MCF 10A (cell line): ENCODE results near the gene PTPRO. TPM values are rescaled to one million over a fixed set of nuclear protein-coding genes. Genes with fewer than 3 reads are reported as not detected.

Experiments
- BruUV-seq: library from RNA; stranded (reverse); fragments of 400-500 nt; replicated peaks from 2 replicates; lab custom pipeline; 2021; lab: Mats Ljungman, UMichigan
- CTCF ChIA-PET: fragments of 300-600 bp; sonication (Branson Sonifier 250); formaldehyde crosslinking; extraction: SDS; loops from one replicate; lab custom pipeline; 2021; ENCODE audit warnings: antibody characterized with exemption, inconsistent platforms; lab: Yijun Ruan, JAX
- POLR2A ChIA-PET: fragments of 300-600, 350-650 bp; sonication (Branson Sonifier 250); formaldehyde crosslinking; extraction: SDS; loops from one replicate; lab custom pipeline; 2020; ENCODE audit warnings: antibody characterized with exemption, inconsistent platforms; lab: Yijun Ruan, JAX
- DNase-seq: peaks from one replicate; pipeline ENCODE4 v3.0.0-alpha.2; 2018; ENCODE audit not compliant: unreplicated experiment
- H3K27ac Mint-ChIP-seq: one replicate; pipeline ENCODE4 v1.8.0; 2022; ENCODE audit warnings: mild to moderate bottlenecking, low read depth, mixed read lengths; ENCODE audit not compliant: unreplicated experiment
- H3K27me3 Mint-ChIP-seq: one replicate; pipeline ENCODE4 v1.8.0; 2022; ENCODE audit warnings: mixed read lengths; ENCODE audit not compliant: insufficient read depth, unreplicated experiment
- H3K36me3 Mint-ChIP-seq: one replicate; pipeline ENCODE4 v1.8.0; 2022; ENCODE audit warnings: mild to moderate bottlenecking, moderate library complexity, mixed read lengths; ENCODE audit not compliant: insufficient read depth, unreplicated experiment
- H3K4me1 Mint-ChIP-seq: one replicate; pipeline ENCODE4 v1.8.0; 2022; ENCODE audit warnings: mixed read lengths; ENCODE audit not compliant: insufficient read depth, unreplicated experiment
- H3K4me3 Mint-ChIP-seq: one replicate; pipeline ENCODE4 v1.8.0; 2022; ENCODE audit warnings: mild to moderate bottlenecking, moderate library complexity, mixed read lengths; ENCODE audit not compliant: unreplicated experiment
- H3K9me3 Mint-ChIP-seq: one replicate; pipeline ENCODE4 v1.8.0; 2022; ENCODE audit warnings: mixed read lengths; ENCODE audit not compliant: unreplicated experiment
- intact Hi-C: fragments of 100-400 bp; cut with micrococcal nuclease; formaldehyde crosslinking; loops from 2 replicates; pipeline ENCODE4 v1.14.1; 2022
- total RNA-seq: library from RNA; stranded (reverse); gene quantifications from 2 replicates; pipeline ENCODE4 v1.2.3, GENCODE V29; 2022
- TF ChIP-seq, protein P1 (sequence below): fragments of 200-600 bp; IDR thresholded peaks from one replicate; pipeline ENCODE4 v1.8.0; 2022; ENCODE audit warnings: antibody characterized with exemption, mild to moderate bottlenecking; ENCODE audit not compliant: unreplicated experiment

PTPRO gene
- total RNA-seq, 1 experiment from 2014 or later: 2.2 TPM

DNA sequence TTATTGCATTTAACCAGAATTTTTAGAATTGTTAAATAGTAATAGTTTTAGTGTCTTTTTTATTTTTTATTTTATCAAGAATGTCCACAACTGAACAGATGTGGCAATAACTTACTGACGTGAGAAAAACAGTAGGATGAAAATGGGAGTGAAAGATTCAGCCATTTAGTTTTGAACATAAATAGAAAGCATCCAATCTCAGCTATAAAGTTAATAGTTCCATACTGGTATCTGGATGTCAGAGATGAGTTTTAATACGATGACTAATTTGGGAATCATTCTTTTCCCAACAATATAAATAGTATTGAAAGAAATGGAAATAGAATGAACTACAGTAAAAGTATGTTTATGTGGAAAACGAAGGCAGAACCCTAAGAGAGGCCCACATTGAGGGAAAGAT, 307.5 kb downstream of the PTPRO start:
- intact Hi-C loops: loop anchor here (2.0 kb wide), 1 partner anchor 29 kb away; no protein-coding TSS in a partner anchor
- Mint-ChIP-seq H3K27ac (peak overlapping the region; percentile 97), H3K36me3 (peaks cover 37% of the 10 kb centered on the region), H3K4me3 (no peak overlapping the region), H3K27me3 (no peaks in the 10 kb centered on the region), H3K9me3 (no peaks in the 10 kb centered on the region), H3K4me1 (peaks cover 48% of the 10 kb centered on the region)
- no TSS peak for BruUV-seq
- DNase-seq: peak; percentile 40
- TF ChIP-seq, protein P1, sequence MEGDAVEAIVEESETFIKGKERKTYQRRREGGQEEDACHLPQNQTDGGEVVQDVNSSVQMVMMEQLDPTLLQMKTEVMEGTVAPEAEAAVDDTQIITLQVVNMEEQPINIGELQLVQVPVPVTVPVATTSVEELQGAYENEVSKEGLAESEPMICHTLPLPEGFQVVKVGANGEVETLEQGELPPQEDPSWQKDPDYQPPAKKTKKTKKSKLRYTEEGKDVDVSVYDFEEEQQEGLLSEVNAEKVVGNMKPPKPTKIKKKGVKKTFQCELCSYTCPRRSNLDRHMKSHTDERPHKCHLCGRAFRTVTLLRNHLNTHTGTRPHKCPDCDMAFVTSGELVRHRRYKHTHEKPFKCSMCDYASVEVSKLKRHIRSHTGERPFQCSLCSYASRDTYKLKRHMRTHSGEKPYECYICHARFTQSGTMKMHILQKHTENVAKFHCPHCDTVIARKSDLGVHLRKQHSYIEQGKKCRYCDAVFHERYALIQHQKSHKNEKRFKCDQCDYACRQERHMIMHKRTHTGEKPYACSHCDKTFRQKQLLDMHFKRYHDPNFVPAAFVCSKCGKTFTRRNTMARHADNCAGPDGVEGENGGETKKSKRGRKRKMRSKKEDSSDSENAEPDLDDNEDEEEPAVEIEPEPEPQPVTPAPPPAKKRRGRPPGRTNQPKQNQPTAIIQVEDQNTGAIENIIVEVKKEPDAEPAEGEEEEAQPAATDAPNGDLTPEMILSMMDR: no peak
- ChIA-PET CTCF (interaction anchor here (0.9 to 1.1 kb wide), 3 partner anchors 12 to 268 kb away, joined by 3 to 4 read pairs (median 3); no protein-coding TSS in a partner anchor), POLR2A (interaction anchor here (0.6 to 2.8 kb wide), 8 partner anchors 20 to 253 kb away, joined by 3 to 12 read pairs (median 4); partner anchors contain the start of genes EPS8 and STRAP)

DNA sequence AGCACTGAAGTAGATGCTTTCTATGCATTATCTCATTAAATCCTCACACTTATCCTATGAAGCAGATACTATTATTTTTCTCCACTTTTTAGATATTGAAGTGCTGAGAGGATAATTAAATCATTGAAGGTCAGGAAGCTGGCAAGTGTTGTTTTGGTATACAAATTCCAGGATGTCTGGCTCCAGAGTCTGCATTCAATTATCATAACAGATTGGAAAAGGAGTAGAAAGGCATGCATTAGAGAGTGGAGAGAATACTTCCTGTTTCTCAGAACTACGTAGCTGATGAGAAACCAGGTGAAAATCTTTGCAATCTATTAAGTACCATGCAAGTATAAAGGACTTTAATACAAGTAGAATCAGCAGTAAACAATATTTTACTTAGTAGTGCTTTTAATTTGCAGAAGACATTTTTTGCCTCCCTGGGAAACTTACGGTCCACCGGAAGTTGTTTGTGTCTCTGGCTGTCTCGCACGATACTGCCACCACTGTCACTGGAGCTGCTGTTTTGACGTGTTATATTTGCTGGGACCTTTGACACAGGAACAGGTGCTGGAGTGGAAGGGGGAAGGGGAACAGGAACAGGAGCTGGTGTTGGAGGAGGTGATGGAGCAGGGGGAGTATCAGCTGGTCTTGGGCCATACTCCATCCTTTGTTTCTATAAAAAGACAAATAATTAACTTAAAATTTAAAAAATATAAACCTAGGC, 308.9 kb downstream of the PTPRO start:
- Mint-ChIP-seq H3K4me1 (peaks cover 48% of the 10 kb centered on the region), H3K9me3 (no peaks in the 10 kb centered on the region), H3K36me3 (peaks cover 27% of the 10 kb centered on the region), H3K27me3 (no peaks in the 10 kb centered on the region), H3K4me3 (no peak overlapping the region), H3K27ac (peak overlapping the region; percentile 97)
- TF ChIP-seq, protein P1: no peak
- intact Hi-C loops: no loop called here
- ChIA-PET CTCF (interaction anchor here (0.6 to 0.7 kb wide), 2 partner anchors 60 to 842 kb away, joined by 3 read pairs; no protein-coding TSS in a partner anchor), POLR2A (interaction anchor here (0.9 to 2.8 kb wide), 3 partner anchors 32 to 158 kb away, joined by 3 to 12 read pairs (median 3); partner anchors contain the start of gene EPS8)
- BruUV-seq: no TSS peak
- DNase-seq: no peak

DNA sequence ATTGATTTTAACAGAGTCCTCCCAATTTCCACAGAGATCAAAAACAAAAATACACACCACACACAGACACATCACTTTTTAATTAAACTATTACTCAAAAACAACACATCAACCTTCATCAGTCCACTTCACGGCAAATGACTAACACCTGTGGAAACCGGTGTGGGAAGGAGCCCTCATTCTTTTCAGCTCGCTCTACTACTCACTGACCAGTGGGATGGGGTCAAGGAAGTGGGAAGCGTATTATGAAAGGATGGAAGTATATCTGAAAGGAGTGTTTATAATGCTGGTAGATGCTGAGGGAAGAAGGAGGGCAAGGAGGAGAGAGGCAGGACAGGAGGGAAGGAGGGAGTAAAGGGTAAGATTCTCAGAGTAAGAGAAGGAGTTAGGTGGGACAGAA, 310.4 kb downstream of the PTPRO start:
- Mint-ChIP-seq H3K9me3 (no peaks in the 10 kb centered on the region), H3K27ac (peak overlapping the region; percentile 76), H3K36me3 (peaks cover 22% of the 10 kb centered on the region), H3K27me3 (no peaks in the 10 kb centered on the region), H3K4me1 (peaks cover 52% of the 10 kb centered on the region), H3K4me3 (no peak overlapping the region)
- intact Hi-C loops: no loop called here
- no peak for DNase-seq
- no TSS peak for BruUV-seq
- TF ChIP-seq, protein P1: no peak
- CTCF ChIA-PET: no interaction called here
- POLR2A ChIA-PET: no interaction called here

DNA sequence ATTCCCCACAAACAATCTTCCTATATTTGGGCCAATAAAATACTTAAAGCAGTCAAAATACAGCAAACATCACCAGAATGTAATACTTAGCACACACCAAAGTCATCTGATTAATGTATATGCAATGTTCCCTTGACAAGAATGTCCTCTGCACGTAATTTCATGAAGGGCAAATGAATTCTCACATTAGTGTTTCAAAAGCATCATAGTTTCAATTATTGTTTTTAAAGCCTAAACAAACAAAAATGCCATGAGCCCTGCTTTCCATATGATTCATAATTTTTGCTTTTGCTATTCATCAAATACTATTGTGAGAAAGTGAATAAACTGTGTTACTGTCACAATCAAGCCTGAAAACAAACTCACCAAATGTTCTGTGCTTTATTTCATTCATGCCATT, 310.9 kb downstream of the PTPRO start:
- peak; percentile 50 for DNase-seq
- Mint-ChIP-seq H3K9me3 (no peaks in the 10 kb centered on the region), H3K4me3 (no peak overlapping the region), H3K36me3 (peaks cover 22% of the 10 kb centered on the region), H3K27ac (peak overlapping the region; percentile 80), H3K4me1 (peaks cover 51% of the 10 kb centered on the region), H3K27me3 (no peaks in the 10 kb centered on the region)
- intact Hi-C loops: no loop called here
- ChIA-PET CTCF (no interaction called here), POLR2A (interaction anchor here (1.1 kb wide), 1 partner anchor 11 kb away, joined by 5 read pairs; no protein-coding TSS in a partner anchor)
- BruUV-seq: no TSS peak
- TF ChIP-seq, protein P1: no peak
